GM13976 (cell line): ENCODE data around the gene ADGRF1.

Experiments used
- DNase-seq: peaks from one replicate; pipeline ENCODE4 v3.0.0; 2012; ENCODE audit warnings: low spot score
- CTCF ChIP-seq: IDR thresholded peaks from 2 replicates; pipeline ENCODE4 v1.5.1; 2012; ENCODE audit warnings: borderline replicate concordance, mild to moderate bottlenecking; ENCODE audit not compliant: insufficient read depth; ENCODE audit errors: extremely low read depth, missing control alignments, control extremely low read depth
- in situ Hi-C: fragments of 300-500 bp; cut with MboI; formaldehyde crosslinking; loops from one replicate; pipeline ENCODE4 v1.12.0; 2022; ENCODE audit warnings: low sequenced_read_pairs, mixed read lengths, inconsistent platforms; ENCODE audit not compliant: unreplicated experiment

ADGRF1 gene

GRCh38 chr6:47009583-47009982 lies 32.5 kb downstream of the ADGRF1 start:
- no peak for TF ChIP-seq CTCF
- no peak for DNase-seq
- in situ Hi-C loops: no loop called here

GRCh38 chr6:47008397-47008763 lies 33.8 kb downstream of the ADGRF1 start:
- no peak for TF ChIP-seq CTCF
- in situ Hi-C loops: no loop called here
- no peak for DNase-seq

- no peak for DNase-seq
- TF ChIP-seq CTCF: no peak
- in situ Hi-C loops: no loop called here
These were observed 34.3 kb downstream of the ADGRF1 start for GRCh38 chr6:47007657-47008396.

GRCh38 chr6:47005486-47005885 lies 36.6 kb downstream of the ADGRF1 start:
- in situ Hi-C loops: no loop called here
- TF ChIP-seq CTCF: no peak
- DNase-seq: no peak

- in situ Hi-C loops: no loop called here
- DNase-seq: no peak
These were observed 37.7 kb downstream of the ADGRF1 start for GRCh38 chr6:47004463-47004862.

GRCh38 chr6:47000842-47001241 lies 41.3 kb downstream of the ADGRF1 start:
- in situ Hi-C loops: no loop called here
- no peak for TF ChIP-seq CTCF
- DNase-seq: no peak

More at GRCh38 chr6:47004463-47004862, 37.7 kb downstream of the ADGRF1 start:
- no peak for TF ChIP-seq CTCF

- DNase-seq: no peak
- in situ Hi-C loops: no loop called here
- TF ChIP-seq CTCF: no peak
These were observed 43.6 kb downstream of the ADGRF1 start for GRCh38 chr6:46998436-46999017.
